Measurements from ENCODE around the gene SLC2A6. TPM values are rescaled to one million over a fixed set of nuclear protein-coding genes. Genes with fewer than 3 reads are reported as not detected.

SLC2A6 gene
- total and polyA plus RNA-seq, 2 of the 8 experiments (the other 6 are each of a cell fraction or from before 2014, with no cell fraction given) = 16.6 to 17.8 TPM

- Histone ChIP-seq H2BK15ac (ENCODE audit: low read length) (peak overlapping the region; percentile 96), H2AFZ (ENCODE audit: low read length) (no peak overlapping the region), H3K9ac (replicated peaks in 1 of 4; ENCODE audit: extremely low read depth in 1 of 4, low read depth in 3 of 4, low read length in 3 of 4) (no peak overlapping the region), H3K4me3 (ENCODE audit: extremely low read depth in 1 of 4, insufficient read depth in 2 of 4, low read depth in 3 of 4, low read length in 4 of 4) (no peak overlapping the region), H3K79me2 (ENCODE audit: control insufficient read depth in 1 of 2, insufficient read depth in 2 of 2, low read length in 2 of 2) (no peaks in the 10 kb centered on the region), H2BK120ac (replicated peaks; ENCODE audit: low read depth, low read length) (peak overlapping the region; percentile 43), H3K4me2 (ENCODE audit: insufficient read depth in 1 of 2, low read depth in 2 of 2, low read length in 2 of 2) (no peak overlapping the region), H3K23ac (ENCODE audit: insufficient read length) (no peak overlapping the region), H3K9me3 (ENCODE audit: insufficient read depth in 2 of 2, low read depth in 1 of 2, low read length in 1 of 2) (peaks cover 0 to 3% of the 10 kb centered on the region in 2 experiments; a peak in 1 of 4 replicates), H2BK12ac (ENCODE audit: low read depth, low read length) (peak overlapping the region; percentile 86; the same call in 1 of the 2 replicates), H4K8ac (ENCODE audit: extremely low read depth, insufficient read depth, low read length) (no peak overlapping the region), H4K5ac (ENCODE audit: insufficient read length, low read depth, low read length) (no peak overlapping the region), H2BK20ac (ENCODE audit: low read length) (peak overlapping the region; percentile 72; the same call in 1 of the 2 replicates), H3K4me1 (replicated peaks in 1 of 4; ENCODE audit: control insufficient read depth in 3 of 4, insufficient read depth in 4 of 4, low read length in 3 of 4) (peaks cover 0 to 22% (median 14%) of the 10 kb centered on the region in 4 experiments; a peak in 6 of 7 replicates), H3K14ac (ENCODE audit: insufficient read length) (no peak overlapping the region), H3K27me3 (replicated peaks in 1 of 4; ENCODE audit: control insufficient read depth in 3 of 4, extremely low read depth in 1 of 4, insufficient read depth in 3 of 4, low read length in 3 of 4) (no peaks in the 10 kb centered on the region; a peak in 2 of 7 replicates), H3K56ac (replicated peaks; ENCODE audit: insufficient read length, low read depth, low read length) (no peak overlapping the region), H2AK5ac (ENCODE audit: low read depth, low read length) (peak overlapping the region; percentile 96; the same call in 1 of the 2 replicates), H3K4ac (replicated peaks; ENCODE audit: insufficient read length, low read depth, low read length) (peak overlapping the region; percentile 91), H4K20me1 (replicated peaks in 1 of 2; ENCODE audit: control insufficient read depth in 1 of 2, insufficient read depth in 2 of 2, low read length in 2 of 2) (peaks cover 0 to 7% of the 10 kb centered on the region in 2 experiments), H3K36me3 (ENCODE audit: control insufficient read depth in 2 of 4, insufficient read depth in 4 of 4, low read length in 3 of 4) (no peaks in the 10 kb centered on the region; a peak in 1 of 8 replicates), H3K79me1 (ENCODE audit: low read depth, low read length) (no peaks in the 10 kb centered on the region), H3K18ac (ENCODE audit: extremely low read depth, low read length) (peak overlapping the region; percentile 62; the same call in 1 of the 2 replicates), H3K27ac (ENCODE audit: low read depth, low read length) (no peak overlapping the region), H4K91ac (replicated peaks; ENCODE audit: insufficient read length, low read length) (peak overlapping the region; percentile 74), H3K23me2 (ENCODE audit: low read depth, low read length) (peaks cover 10% of the 10 kb centered on the region), H2BK5ac (ENCODE audit: low read depth, low read length) (peak overlapping the region; percentile 67)
- TF ChIP-seq TEAD4 (IDR thresholded peaks at IDR 0.05; ENCODE audit: low read depth, low read length) (no peak), BCL11A (IDR thresholded peaks at IDR 0.05; ENCODE audit: low read depth in 2 of 2, low read length in 2 of 2) (no peak), JUND (IDR thresholded peaks at IDR 0.05; ENCODE audit: low read length) (no peak), PHF8 (conservative IDR thresholded peaks at IDR 0.05; ENCODE audit: low read depth, low read length) (no peak), RBBP5 (IDR thresholded peaks at IDR 0.05; ENCODE audit: borderline replicate concordance, low read depth, low read length) (no peak), CTCF (IDR thresholded peaks at IDR 0.05; ENCODE audit: control extremely low read depth in 1 of 3, insufficient read depth in 1 of 3, low read depth in 1 of 3, low read length in 3 of 3) (peak in 1 of 3 experiments; percentile 11; a peak in 1 of 4 replicates)
- POLR2A ChIA-PET (ENCODE audit: partially characterized antibody) = interaction anchor here (1.0 to 2.5 kb wide), 3 partner anchors 11 to 163 kb away, joined by 3 to 5 read pairs (median 3); no protein-coding TSS in a partner anchor
- CTCF ChIA-PET (ENCODE audit: partially characterized antibody) = interaction anchor here (0.8 to 3.4 kb wide), 3 partner anchors 13 to 91 kb away, joined by 3 to 14 read pairs (median 3); partner anchors contain the start of gene MYMK
- FAIRE-seq (no peak), DNase-seq (ENCODE audit: low read depth in 1 of 2, low spot score in 2 of 2) (no peak)
- 81% methylated on average over 17 of the region's 19 CpGs; no CpG with 5 or more reads in 1 of the 2 experiments for WGBS, 2 experiments (ENCODE audit: extremely low coverage in 1 of 2, insufficient coverage in 1 of 2, insufficient read length in 1 of 2, insufficient replicate concordance in 2 of 2, low coverage in 1 of 2, low lambda C conversion rate in 2 of 2, missing lambda C conversion rate in 1 of 2)
These were observed 33.6 kb upstream of the SLC2A6 start for GRCh38 chr9:133512253-133513213.
